ENCODE measurements around the gene ARHGEF12.

The ARHGEF12 gene

DNA sequence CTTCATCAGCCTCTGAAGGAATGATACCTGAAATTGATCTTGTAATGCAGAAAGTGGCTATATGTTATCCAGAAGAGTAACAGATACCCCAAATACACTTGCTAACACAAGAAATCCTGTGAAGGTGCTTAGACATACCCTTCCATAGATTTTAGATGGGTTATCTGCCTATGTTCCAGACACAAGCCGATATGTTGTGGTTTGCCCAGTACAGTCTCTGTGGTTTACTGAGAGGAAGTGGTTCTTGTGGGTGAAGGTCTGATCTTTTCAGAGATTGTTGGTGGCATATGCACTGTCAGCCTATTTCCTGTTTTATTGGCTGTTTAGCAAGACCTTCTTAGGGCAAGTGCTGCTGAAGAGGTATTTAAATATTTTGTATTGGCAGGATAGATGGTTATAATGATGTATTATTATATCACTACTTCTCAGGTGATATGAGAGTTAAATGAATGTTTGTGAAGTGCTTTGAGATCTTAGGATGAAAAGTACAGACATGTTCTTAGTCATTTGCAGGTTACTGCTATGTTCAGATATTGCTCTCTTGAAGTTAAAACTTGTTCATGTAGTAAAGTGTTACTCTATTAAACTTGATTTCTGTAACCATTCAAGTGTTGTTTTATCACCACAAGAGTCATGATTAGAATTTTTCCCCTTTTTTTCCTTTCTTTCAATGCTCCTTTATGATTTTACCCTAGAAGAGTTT, 8.2 kb downstream of the ARHGEF12 start:
- Histone ChIP-seq H3K4me3 (ENCODE audit: low read depth in 1 of 2, low read length in 2 of 2) (no peak overlapping the region), H3K27ac (ENCODE audit: low read depth, low read length) (no peak overlapping the region), H3K9ac (ENCODE audit: low read length) (no peak overlapping the region), H3K27me3 (ENCODE audit: control insufficient read depth in 1 of 2, insufficient read depth in 2 of 2, low read length in 2 of 2) (no peaks in the 10 kb centered on the region), H3K4me1 (ENCODE audit: insufficient read depth, low read length) (peaks cover 66% of the 10 kb centered on the region), H3K36me3 (ENCODE audit: insufficient read depth, low read length) (no peaks in the 10 kb centered on the region), H3K9me3 (ENCODE audit: low read length) (no peaks in the 10 kb centered on the region)

DNA sequence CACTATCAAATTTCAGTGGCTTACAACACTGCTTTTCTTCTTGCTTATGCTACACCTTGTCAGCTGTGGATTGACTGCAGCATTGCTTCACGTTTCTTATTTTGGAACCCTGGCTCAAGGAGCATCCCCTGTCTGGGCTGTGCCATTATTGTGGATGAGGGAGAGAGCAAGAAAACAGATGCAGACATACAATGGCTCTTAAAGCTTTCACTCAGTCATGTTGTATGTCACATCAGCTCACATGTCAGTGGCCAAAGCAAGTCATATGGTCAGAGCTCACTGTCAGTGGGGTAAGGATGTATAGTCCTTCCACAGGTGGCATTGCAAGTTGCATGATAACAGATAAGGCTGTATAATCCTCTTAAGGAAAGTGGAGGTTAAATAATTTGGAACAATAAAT, 10.0 kb downstream of the ARHGEF12 start:
- no peak overlapping the region for H3K9ac ChIP-seq (ENCODE audit: low read length)
- no peaks in the 10 kb centered on the region for H3K9me3 ChIP-seq (ENCODE audit: low read length)
- no peaks in the 10 kb centered on the region for H3K27me3 ChIP-seq (ENCODE audit: control insufficient read depth in 1 of 2, insufficient read depth in 2 of 2, low read length in 2 of 2)
- H3K36me3 ChIP-seq (ENCODE audit: insufficient read depth, low read length): no peaks in the 10 kb centered on the region
- H3K27ac ChIP-seq (ENCODE audit: low read depth, low read length): no peak overlapping the region
- H3K4me1 ChIP-seq (ENCODE audit: insufficient read depth, low read length): peaks cover 54% of the 10 kb centered on the region
- no peak overlapping the region for H3K4me3 ChIP-seq (ENCODE audit: low read depth in 1 of 2, low read length in 2 of 2)

DNA sequence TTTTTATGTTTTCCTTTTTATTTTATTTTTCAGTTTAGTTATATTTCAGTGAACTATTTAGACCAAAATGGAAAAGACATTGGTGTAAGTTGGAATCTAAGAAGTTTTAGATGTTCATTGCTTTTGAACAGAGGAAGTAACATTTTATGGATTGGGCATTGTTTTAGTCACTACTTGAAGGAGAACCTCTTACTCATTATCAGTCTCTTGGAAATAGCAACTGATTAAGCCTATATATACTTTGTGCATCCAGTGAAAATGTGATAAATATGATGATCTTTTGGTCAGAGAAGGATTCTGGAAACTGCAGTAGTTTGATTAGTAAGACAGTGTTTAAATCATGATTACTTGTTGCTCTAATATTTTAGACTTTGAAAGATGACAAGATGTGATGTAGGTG, 14.4 kb downstream of the ARHGEF12 start:
- Histone ChIP-seq H3K9me3 (ENCODE audit: low read length) (no peaks in the 10 kb centered on the region), H3K27ac (ENCODE audit: low read depth, low read length) (no peak overlapping the region), H3K4me3 (ENCODE audit: low read depth in 1 of 2, low read length in 2 of 2) (no peak overlapping the region), H3K27me3 (ENCODE audit: control insufficient read depth in 1 of 2, insufficient read depth in 2 of 2, low read length in 2 of 2) (no peaks in the 10 kb centered on the region), H3K36me3 (ENCODE audit: insufficient read depth, low read length) (no peaks in the 10 kb centered on the region), H3K4me1 (ENCODE audit: insufficient read depth, low read length) (peaks cover 24% of the 10 kb centered on the region), H3K9ac (ENCODE audit: low read length) (no peak overlapping the region)

DNA sequence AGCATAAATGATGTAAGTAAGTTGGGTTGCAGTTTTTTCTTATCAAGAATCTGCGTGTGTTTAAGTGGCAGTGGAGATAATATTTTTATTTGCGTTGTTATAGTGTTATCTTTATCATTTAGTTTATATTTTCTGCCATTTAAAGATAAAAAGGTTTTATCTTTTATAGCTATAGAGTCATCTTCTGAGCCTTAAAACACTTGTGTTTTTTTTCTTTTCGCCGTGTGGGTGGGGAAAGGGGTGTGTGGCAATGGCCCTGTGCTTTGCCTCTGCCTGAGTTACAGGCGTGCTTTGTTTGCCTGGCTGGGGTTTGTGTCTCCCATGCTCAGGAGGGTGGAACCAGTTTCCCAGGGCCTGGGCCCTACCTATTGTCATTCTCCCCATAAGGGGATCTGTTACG, 16.2 kb downstream of the ARHGEF12 start:
- H3K36me3 ChIP-seq (ENCODE audit: insufficient read depth, low read length): no peaks in the 10 kb centered on the region
- no peak overlapping the region for H3K9ac ChIP-seq (ENCODE audit: low read length)
- no peak overlapping the region for H3K4me3 ChIP-seq (ENCODE audit: low read depth in 1 of 2, low read length in 2 of 2)
- H3K4me1 ChIP-seq (ENCODE audit: insufficient read depth, low read length): peaks cover 9% of the 10 kb centered on the region
- no peaks in the 10 kb centered on the region for H3K27me3 ChIP-seq (ENCODE audit: control insufficient read depth in 1 of 2, insufficient read depth in 2 of 2, low read length in 2 of 2)
- no peaks in the 10 kb centered on the region for H3K9me3 ChIP-seq (ENCODE audit: low read length)
- no peak overlapping the region for H3K27ac ChIP-seq (ENCODE audit: low read depth, low read length)

DNA sequence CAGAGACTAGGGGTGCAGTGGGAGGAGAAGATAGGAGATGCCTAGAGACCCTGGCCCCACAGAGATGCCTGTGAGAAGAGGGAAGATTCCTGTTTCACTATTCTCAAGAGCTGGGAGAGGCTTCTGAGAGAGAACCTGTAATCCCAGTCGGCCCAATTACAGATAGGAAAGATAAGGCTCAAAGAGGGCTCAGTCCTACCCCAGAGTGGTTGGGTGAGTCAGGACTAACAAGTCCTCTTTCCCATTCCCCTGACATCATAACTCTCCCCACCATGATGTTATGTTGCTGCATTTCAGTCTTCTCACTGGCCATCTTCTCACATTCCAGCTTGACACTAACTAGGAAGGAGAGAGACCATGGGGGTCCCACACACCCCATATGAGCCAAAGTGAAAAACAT, 17.9 kb downstream of the ARHGEF12 start:
- no peak overlapping the region for H3K4me3 ChIP-seq (ENCODE audit: low read depth in 1 of 2, low read length in 2 of 2)
- H3K4me1 ChIP-seq (ENCODE audit: insufficient read depth, low read length): peaks cover 3% of the 10 kb centered on the region
- no peaks in the 10 kb centered on the region for H3K27me3 ChIP-seq (ENCODE audit: control insufficient read depth in 1 of 2, insufficient read depth in 2 of 2, low read length in 2 of 2)
- no peaks in the 10 kb centered on the region for H3K36me3 ChIP-seq (ENCODE audit: insufficient read depth, low read length)
- H3K9me3 ChIP-seq (ENCODE audit: low read length): no peaks in the 10 kb centered on the region
- H3K9ac ChIP-seq (ENCODE audit: low read length): no peak overlapping the region
- no peak overlapping the region for H3K27ac ChIP-seq (ENCODE audit: low read depth, low read length)

DNA sequence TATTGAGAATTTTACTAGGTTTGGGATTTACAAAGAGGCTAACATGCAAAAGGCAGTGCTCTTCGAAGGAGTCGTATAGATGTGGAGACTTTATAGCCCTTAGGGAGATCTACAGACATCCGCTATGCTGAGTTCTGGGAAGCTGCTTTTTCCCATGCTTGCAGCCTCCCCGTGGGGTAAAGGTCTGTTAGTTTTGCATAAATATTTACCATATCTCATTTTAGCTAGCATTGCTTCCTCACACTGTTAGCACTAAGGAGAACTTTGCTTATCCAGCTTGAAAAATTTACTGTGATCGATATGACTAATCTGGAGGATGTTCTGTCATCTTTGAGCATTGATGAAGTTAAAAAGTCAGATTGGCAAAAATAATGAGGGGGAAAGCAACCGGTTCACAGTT, 18.6 kb downstream of the ARHGEF12 start:
- H3K4me3 ChIP-seq (ENCODE audit: low read depth in 1 of 2, low read length in 2 of 2): no peak overlapping the region
- no peaks in the 10 kb centered on the region for H3K4me1 ChIP-seq (ENCODE audit: insufficient read depth, low read length)
- H3K9ac ChIP-seq (ENCODE audit: low read length): no peak overlapping the region
- no peak overlapping the region for H3K27ac ChIP-seq (ENCODE audit: low read depth, low read length)
- H3K9me3 ChIP-seq (ENCODE audit: low read length): no peaks in the 10 kb centered on the region
- H3K36me3 ChIP-seq (ENCODE audit: insufficient read depth, low read length): no peaks in the 10 kb centered on the region
- no peaks in the 10 kb centered on the region for H3K27me3 ChIP-seq (ENCODE audit: control insufficient read depth in 1 of 2, insufficient read depth in 2 of 2, low read length in 2 of 2)

DNA sequence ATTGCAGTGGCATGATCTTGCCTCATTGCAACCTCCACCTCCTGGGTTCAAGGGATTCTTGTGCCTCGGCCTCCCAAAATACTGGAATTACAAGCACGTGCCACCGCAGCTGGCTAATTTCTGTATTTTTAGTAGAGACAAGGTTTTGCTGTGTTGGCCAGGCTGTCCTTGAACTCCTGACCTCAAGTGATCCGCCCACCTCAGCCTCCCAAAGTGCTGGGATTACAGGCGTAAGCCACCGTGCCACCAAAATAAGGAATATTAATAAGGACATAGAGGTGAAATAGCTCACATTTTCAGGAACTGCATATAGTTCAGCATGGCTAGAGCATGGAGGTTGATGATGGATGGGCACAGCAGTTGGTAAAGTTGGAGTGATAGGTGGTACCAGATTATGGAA, 21.4 kb downstream of the ARHGEF12 start:
- H3K36me3 ChIP-seq (ENCODE audit: insufficient read depth, low read length): no peaks in the 10 kb centered on the region
- no peaks in the 10 kb centered on the region for H3K4me1 ChIP-seq (ENCODE audit: insufficient read depth, low read length)
- no peaks in the 10 kb centered on the region for H3K27me3 ChIP-seq (ENCODE audit: control insufficient read depth in 1 of 2, insufficient read depth in 2 of 2, low read length in 2 of 2)
- H3K9me3 ChIP-seq (ENCODE audit: low read length): no peaks in the 10 kb centered on the region
- H3K4me3 ChIP-seq (ENCODE audit: low read depth in 1 of 2, low read length in 2 of 2): no peak overlapping the region
- H3K9ac ChIP-seq (ENCODE audit: low read length): no peak overlapping the region
- H3K27ac ChIP-seq (ENCODE audit: low read depth, low read length): no peak overlapping the region

DNA sequence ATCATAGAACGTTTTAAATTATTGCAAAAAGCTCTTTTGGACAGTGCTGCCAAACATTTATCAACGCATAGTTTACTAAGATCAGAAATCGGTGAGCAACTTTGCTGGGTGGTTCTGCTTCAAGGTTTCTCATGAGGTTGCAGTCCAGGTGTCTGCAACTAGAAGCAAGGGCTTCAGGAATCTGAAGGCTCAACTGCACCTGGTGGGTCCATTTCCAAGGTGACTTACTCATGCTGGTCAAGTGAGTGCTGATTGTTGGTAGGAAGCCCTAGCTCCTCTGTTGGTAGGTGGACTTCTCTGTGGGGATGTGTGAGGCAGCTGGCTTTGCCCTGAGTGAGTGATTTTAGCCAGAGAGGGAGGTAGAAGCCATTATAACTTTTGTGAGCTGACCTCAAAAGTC, 22.5 kb downstream of the ARHGEF12 start:
- H3K4me1 ChIP-seq (ENCODE audit: insufficient read depth, low read length): no peaks in the 10 kb centered on the region
- no peak overlapping the region for H3K9ac ChIP-seq (ENCODE audit: low read length)
- no peak overlapping the region for H3K4me3 ChIP-seq (ENCODE audit: low read depth in 1 of 2, low read length in 2 of 2)
- no peaks in the 10 kb centered on the region for H3K36me3 ChIP-seq (ENCODE audit: insufficient read depth, low read length)
- H3K27ac ChIP-seq (ENCODE audit: low read depth, low read length): no peak overlapping the region
- no peaks in the 10 kb centered on the region for H3K27me3 ChIP-seq (ENCODE audit: control insufficient read depth in 1 of 2, insufficient read depth in 2 of 2, low read length in 2 of 2)
- no peaks in the 10 kb centered on the region for H3K9me3 ChIP-seq (ENCODE audit: low read length)

DNA sequence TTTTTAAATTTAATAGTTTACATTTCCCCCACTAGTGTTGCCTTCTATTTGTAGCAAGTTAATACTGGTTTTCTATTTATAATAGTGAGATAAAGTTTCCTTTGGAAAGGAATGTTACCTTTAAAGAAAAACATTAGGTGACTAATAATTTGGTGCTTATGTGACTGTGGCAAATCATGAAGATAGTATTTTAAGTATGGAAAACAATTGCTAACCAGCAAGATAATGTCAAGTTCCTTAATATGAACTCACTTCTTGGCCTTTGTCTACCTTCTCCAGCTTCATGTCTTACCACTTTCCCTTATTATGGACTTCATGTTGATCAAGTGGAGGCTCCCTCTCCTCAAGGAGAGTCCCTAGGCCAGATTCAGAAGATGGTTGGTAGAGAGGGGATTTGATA, 27.2 kb downstream of the ARHGEF12 start:
- H3K27me3 ChIP-seq (ENCODE audit: control insufficient read depth in 1 of 2, insufficient read depth in 2 of 2, low read length in 2 of 2): no peaks in the 10 kb centered on the region
- H3K36me3 ChIP-seq (ENCODE audit: insufficient read depth, low read length): no peaks in the 10 kb centered on the region
- no peaks in the 10 kb centered on the region for H3K9me3 ChIP-seq (ENCODE audit: low read length)
- peaks cover 4% of the 10 kb centered on the region for H3K4me1 ChIP-seq (ENCODE audit: insufficient read depth, low read length)
- no peak overlapping the region for H3K9ac ChIP-seq (ENCODE audit: low read length)
- H3K4me3 ChIP-seq (ENCODE audit: low read depth in 1 of 2, low read length in 2 of 2): no peak overlapping the region
- no peak overlapping the region for H3K27ac ChIP-seq (ENCODE audit: low read depth, low read length)

DNA sequence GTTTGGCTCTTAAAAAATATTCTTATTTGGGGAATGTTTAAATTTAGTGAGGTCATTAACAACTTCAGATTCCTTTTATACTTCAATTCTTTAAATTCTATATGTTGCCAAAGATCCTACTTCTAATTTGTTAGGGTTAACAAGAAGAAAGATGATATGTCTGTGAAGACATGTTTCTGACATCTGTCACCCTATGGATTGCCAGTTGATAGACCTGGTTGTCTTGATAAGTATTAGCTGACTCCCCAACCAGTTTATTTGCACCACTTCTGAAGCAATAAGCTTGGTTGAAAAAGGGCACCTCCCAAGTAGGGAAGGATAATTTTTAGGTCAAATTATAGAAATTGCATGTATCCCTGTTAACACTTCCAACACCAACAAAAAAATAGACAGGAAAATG, 29.3 kb downstream of the ARHGEF12 start:
- Histone ChIP-seq H3K27ac (ENCODE audit: low read depth, low read length) (no peak overlapping the region), H3K27me3 (ENCODE audit: control insufficient read depth in 1 of 2, insufficient read depth in 2 of 2, low read length in 2 of 2) (no peaks in the 10 kb centered on the region), H3K36me3 (ENCODE audit: insufficient read depth, low read length) (no peaks in the 10 kb centered on the region), H3K4me1 (ENCODE audit: insufficient read depth, low read length) (peaks cover 4% of the 10 kb centered on the region), H3K9ac (ENCODE audit: low read length) (no peak overlapping the region), H3K4me3 (ENCODE audit: low read depth in 1 of 2, low read length in 2 of 2) (no peak overlapping the region), H3K9me3 (ENCODE audit: low read length) (no peaks in the 10 kb centered on the region)

DNA sequence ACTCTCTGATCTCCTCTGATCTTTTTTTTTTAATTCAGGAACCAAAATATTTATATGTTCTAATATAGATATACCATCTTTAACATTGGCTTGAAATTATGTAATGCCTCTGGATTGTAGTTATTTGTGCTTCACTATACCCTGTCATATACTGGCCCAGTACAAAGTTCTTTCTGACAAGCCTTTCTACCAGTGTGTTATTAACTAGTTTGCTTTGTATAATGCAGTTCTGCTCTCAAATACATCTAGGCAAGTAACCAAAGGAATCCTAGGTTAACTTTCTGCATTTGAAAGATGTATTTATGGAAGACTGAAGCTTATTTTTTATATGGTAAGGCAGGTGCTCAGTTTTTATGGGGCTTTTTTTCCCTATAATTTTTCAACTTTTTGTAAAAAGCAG, 36.1 kb downstream of the ARHGEF12 start:
- H3K27me3 ChIP-seq (ENCODE audit: control insufficient read depth in 1 of 2, insufficient read depth in 2 of 2, low read length in 2 of 2): no peaks in the 10 kb centered on the region
- no peaks in the 10 kb centered on the region for H3K9me3 ChIP-seq (ENCODE audit: low read length)
- no peaks in the 10 kb centered on the region for H3K36me3 ChIP-seq (ENCODE audit: insufficient read depth, low read length)
- no peak overlapping the region for H3K4me3 ChIP-seq (ENCODE audit: low read depth in 1 of 2, low read length in 2 of 2)
- no peak overlapping the region for H3K9ac ChIP-seq (ENCODE audit: low read length)
- peaks cover 11% of the 10 kb centered on the region for H3K4me1 ChIP-seq (ENCODE audit: insufficient read depth, low read length)
- H3K27ac ChIP-seq (ENCODE audit: low read depth, low read length): peak overlapping the region; percentile 7

DNA sequence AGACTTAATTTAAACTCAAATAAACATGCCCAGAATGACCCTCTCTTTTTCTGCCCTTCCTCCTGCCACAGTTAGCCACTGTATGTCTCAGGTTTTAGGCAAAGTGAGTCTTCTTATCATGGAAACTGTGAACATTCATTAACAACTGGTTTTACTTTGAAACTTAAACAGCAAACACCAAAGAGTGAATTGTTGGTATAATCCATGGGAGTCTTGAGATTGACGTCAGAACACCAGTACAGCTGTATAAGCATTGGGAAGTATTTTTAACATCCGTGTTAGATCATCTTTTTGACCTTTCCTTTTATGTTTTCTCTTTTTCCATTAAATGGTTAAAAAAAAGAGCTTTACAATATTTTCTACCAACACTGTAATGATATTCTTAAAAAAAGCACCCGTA, 38.9 kb downstream of the ARHGEF12 start:
- Histone ChIP-seq H3K4me1 (ENCODE audit: insufficient read depth, low read length) (peaks cover 18% of the 10 kb centered on the region), H3K9me3 (ENCODE audit: low read length) (no peaks in the 10 kb centered on the region), H3K27ac (ENCODE audit: low read depth, low read length) (no peak overlapping the region)

More for the DNA sequence above, 38.9 kb downstream of the ARHGEF12 start:
- H3K27me3 ChIP-seq (ENCODE audit: control insufficient read depth in 1 of 2, insufficient read depth in 2 of 2, low read length in 2 of 2): no peaks in the 10 kb centered on the region
- H3K36me3 ChIP-seq (ENCODE audit: insufficient read depth, low read length): no peaks in the 10 kb centered on the region
- no peak overlapping the region for H3K9ac ChIP-seq (ENCODE audit: low read length)
- H3K4me3 ChIP-seq (ENCODE audit: low read depth in 1 of 2, low read length in 2 of 2): no peak overlapping the region

All from muscle layer of colon (tissue), 2 donors.